Muscle layer of colon (tissue), 2 donors: ENCODE measurements around the gene PIK3R1.

Experiments
- H3K27ac ChIP-seq: one replicate; pipeline ENCODE4 v1.7.0; 2013; ENCODE audit warnings: low read depth, mild to moderate bottlenecking, low read length, moderate library complexity
- H3K27me3 ChIP-seq, 2 donors: one replicate each; pipeline ENCODE4 v1.7.0; 2013; ENCODE audit warnings: low read length in 2 of 2, mild to moderate bottlenecking in 2 of 2; ENCODE audit not compliant: insufficient read depth in 2 of 2, control insufficient read depth in 1 of 2
- H3K36me3 ChIP-seq: one replicate; pipeline ENCODE4 v1.7.0; 2013; ENCODE audit warnings: mild to moderate bottlenecking, low read length; ENCODE audit not compliant: insufficient read depth
- H3K4me1 ChIP-seq: one replicate; pipeline ENCODE4 v1.7.0; 2013; ENCODE audit warnings: mild to moderate bottlenecking, low read length; ENCODE audit not compliant: insufficient read depth
- H3K4me3 ChIP-seq, 2 donors: one replicate each; pipeline ENCODE4 v1.7.0; 2013; ENCODE audit warnings: low read length in 2 of 2, low read depth in 1 of 2, mild to moderate bottlenecking in 1 of 2, moderate library complexity in 1 of 2
- H3K9ac ChIP-seq: one replicate; pipeline ENCODE4 v1.7.0; 2013; ENCODE audit warnings: low read length
- H3K9me3 ChIP-seq: one replicate; pipeline ENCODE4 v1.7.0; 2013; ENCODE audit warnings: mild to moderate bottlenecking, low read length
- donor health status: abdominal sarcoma.
- donor health status: Adenocarcinoma of cecum.

The PIK3R1 gene

GRCh38 chr5:68265347-68265746 lies 49.8 kb downstream of the PIK3R1 start:
- Histone ChIP-seq H3K27ac (peak overlapping the region; percentile 75), H3K4me3 (peak overlapping the region in 1 of 2 donors; percentile 11), H3K36me3 (no peaks in the 10 kb centered on the region), H3K9ac (peak overlapping the region; percentile 18), H3K27me3 (no peaks in the 10 kb centered on the region), H3K4me1 (peaks cover 88% of the 10 kb centered on the region), H3K9me3 (no peaks in the 10 kb centered on the region)

- peak overlapping the region; percentile 75 for H3K27ac ChIP-seq
- no peaks in the 10 kb centered on the region for H3K9me3 ChIP-seq
- peak overlapping the region; percentile 18 for H3K9ac ChIP-seq
- no peak overlapping the region for H3K4me3 ChIP-seq
- peaks cover 86% of the 10 kb centered on the region for H3K4me1 ChIP-seq
- H3K36me3 ChIP-seq, result no peaks in the 10 kb centered on the region
- no peaks in the 10 kb centered on the region for H3K27me3 ChIP-seq
These were observed 50.4 kb downstream of the PIK3R1 start for GRCh38 chr5:68265822-68266395.

- Histone ChIP-seq H3K4me1 (peaks cover 86% of the 10 kb centered on the region), H3K9ac (peak overlapping the region; percentile 18), H3K36me3 (no peaks in the 10 kb centered on the region), H3K9me3 (no peaks in the 10 kb centered on the region), H3K27me3 (no peaks in the 10 kb centered on the region), H3K27ac (peak overlapping the region; percentile 75), H3K4me3 (no peak overlapping the region)
These were observed 50.9 kb downstream of the PIK3R1 start for GRCh38 chr5:68266457-68266856.

- H3K4me1 ChIP-seq, result peaks cover 86% of the 10 kb centered on the region
- H3K9me3 ChIP-seq, result no peaks in the 10 kb centered on the region
- no peaks in the 10 kb centered on the region for H3K27me3 ChIP-seq
- H3K4me3 ChIP-seq, result peak overlapping the region in 1 of 2 donors; percentile 10
- H3K9ac ChIP-seq, result peak overlapping the region; percentile 18
- H3K27ac ChIP-seq, result peak overlapping the region; percentile 75
- H3K36me3 ChIP-seq, result no peaks in the 10 kb centered on the region
These were observed 51.5 kb downstream of the PIK3R1 start for GRCh38 chr5:68267066-68267465.

- Histone ChIP-seq H3K4me3 (peak overlapping the region in 1 of 2 donors; percentile 33), H3K27me3 (no peaks in the 10 kb centered on the region), H3K9me3 (no peaks in the 10 kb centered on the region), H3K4me1 (peaks cover 95% of the 10 kb centered on the region), H3K27ac (peak overlapping the region; percentile 72), H3K9ac (no peak overlapping the region), H3K36me3 (no peaks in the 10 kb centered on the region)
These were observed 52.7 kb downstream of the PIK3R1 start for GRCh38 chr5:68268101-68268851.

- peak overlapping the region in 1 of 2 donors; percentile 33 for H3K4me3 ChIP-seq
- peak overlapping the region; percentile 72 for H3K27ac ChIP-seq
- H3K9ac ChIP-seq, result no peak overlapping the region
- no peaks in the 10 kb centered on the region for H3K27me3 ChIP-seq
- H3K4me1 ChIP-seq, result peaks cover 96% of the 10 kb centered on the region
- H3K9me3 ChIP-seq, result no peaks in the 10 kb centered on the region
- peaks cover 1% of the 10 kb centered on the region for H3K36me3 ChIP-seq
These were observed 53.2 kb downstream of the PIK3R1 start for GRCh38 chr5:68268852-68269130.

GRCh38 chr5:68269820-68270219 lies 54.3 kb downstream of the PIK3R1 start:
- H3K27me3 ChIP-seq, result no peaks in the 10 kb centered on the region
- H3K27ac ChIP-seq, result no peak overlapping the region
- H3K4me1 ChIP-seq, result peaks cover 96% of the 10 kb centered on the region
- peaks cover 8% of the 10 kb centered on the region for H3K36me3 ChIP-seq
- H3K9ac ChIP-seq, result no peak overlapping the region
- H3K4me3 ChIP-seq, result no peak overlapping the region
- H3K9me3 ChIP-seq, result no peaks in the 10 kb centered on the region

- no peak overlapping the region for H3K27ac ChIP-seq
- H3K4me1 ChIP-seq, result peaks cover 94% of the 10 kb centered on the region
- no peaks in the 10 kb centered on the region for H3K27me3 ChIP-seq
- H3K4me3 ChIP-seq, result no peak overlapping the region
- H3K9ac ChIP-seq, result no peak overlapping the region
- H3K9me3 ChIP-seq, result no peaks in the 10 kb centered on the region
- peaks cover 8% of the 10 kb centered on the region for H3K36me3 ChIP-seq
These were observed 54.9 kb downstream of the PIK3R1 start for GRCh38 chr5:68270399-68270975.

- Histone ChIP-seq H3K9ac (peak overlapping the region; percentile 8), H3K4me3 (no peak overlapping the region), H3K27me3 (no peaks in the 10 kb centered on the region), H3K9me3 (no peaks in the 10 kb centered on the region), H3K4me1 (peaks cover 91% of the 10 kb centered on the region), H3K36me3 (peaks cover 15% of the 10 kb centered on the region), H3K27ac (peak overlapping the region; percentile 37)
These were observed 55.6 kb downstream of the PIK3R1 start for GRCh38 chr5:68271124-68271523.

- H3K27ac ChIP-seq, result no peak overlapping the region
- H3K27me3 ChIP-seq, result no peaks in the 10 kb centered on the region
- peaks cover 80% of the 10 kb centered on the region for H3K4me1 ChIP-seq
- H3K9me3 ChIP-seq, result no peaks in the 10 kb centered on the region
- H3K4me3 ChIP-seq, result no peak overlapping the region
- peaks cover 26% of the 10 kb centered on the region for H3K36me3 ChIP-seq
- no peak overlapping the region for H3K9ac ChIP-seq
These were observed 56.7 kb downstream of the PIK3R1 start for GRCh38 chr5:68272289-68272688.

GRCh38 chr5:68273717-68274409 lies 58.3 kb downstream of the PIK3R1 start:
- Histone ChIP-seq H3K4me1 (peaks cover 64% of the 10 kb centered on the region), H3K27ac (peak overlapping the region; percentile 48), H3K4me3 (no peak overlapping the region), H3K27me3 (no peaks in the 10 kb centered on the region), H3K9ac (no peak overlapping the region), H3K36me3 (peaks cover 41% of the 10 kb centered on the region), H3K9me3 (no peaks in the 10 kb centered on the region)
